A549 (cell line): ENCODE data around the gene CDX2. TPM values are rescaled to one million over a fixed set of nuclear protein-coding genes. Genes with fewer than 3 reads are reported as not detected.

Experiments used
- ATAC-seq, 2 experiments: fragments of 200-7000 bp in 1 of 2; fragments of >200 bp in 1 of 2; cut with Nextera tagmentation in 1 of 2; cut with Tn5 transposase in 1 of 2; 3 replicates each; pipeline versions ENCODE4 v1.8.0 to v1.9.1; 2018 to 2020; ENCODE audit warnings: mild to moderate bottlenecking in 1 of 2, moderate library complexity in 1 of 2
- CTCF ChIA-PET: fragments of 300-600 bp; sonication (Branson Sonifier 250); formaldehyde crosslinking; extraction: SDS; loops from one replicate; lab custom pipeline; 2021; ENCODE audit warnings: antibody characterized with exemption, inconsistent platforms; lab: Yijun Ruan, JAX
- POLR2A ChIA-PET: fragments of 350-600 bp; formaldehyde crosslinking; extraction: SDS; loops from one replicate; lab custom pipeline; 2021; ENCODE audit warnings: antibody characterized with exemption, inconsistent platforms; lab: Yijun Ruan, JAX
- DNase-seq, 2 experiments: peaks; one replicate each; pipeline versions ENCODE4 v3.0.0 to v3.0.0-alpha.2; 2011 to 2016; ENCODE audit warnings: low read depth in 1 of 2, low spot score in 1 of 2
- FAIRE-seq: peaks from 2 replicates; lab custom pipeline; 2011; peaks lifted over from hg19 to GRCh38; lab: Jason Lieb, UNC
- H3K27ac ChIP-seq, 2 experiments: fragments of >200 bp; sonication (Bioruptor Twin); formaldehyde crosslinking; 3 replicates each; pipeline ENCODE4 v1.5.1; 2016 to 2017
- H3K4me1 ChIP-seq: fragments of >200 bp; sonication (Bioruptor Twin); formaldehyde crosslinking; 3 replicates; pipeline ENCODE4 v1.6.1; 2016
- H3K4me2 ChIP-seq: fragments of >200 bp; sonication (Bioruptor Twin); formaldehyde crosslinking; 3 replicates; pipeline ENCODE4 v1.6.1; 2016
- H3K4me3 ChIP-seq: fragments of >200 bp; sonication (Bioruptor Twin); formaldehyde crosslinking; 3 replicates; pipeline ENCODE4 v1.5.1; 2016
- H3K9me3 ChIP-seq: fragments of >200 bp; sonication (Bioruptor Twin); formaldehyde crosslinking; 3 replicates; pipeline ENCODE4 v1.6.1; 2016
- BHLHE40 ChIP-seq: IDR thresholded peaks from 2 replicates; pipeline ENCODE4 v1.6.1; 2012; ENCODE audit warnings: low read depth, low read length, inconsistent platforms
- ESRRA ChIP-seq: fragments of 150-350 bp; IDR thresholded peaks from 2 replicates; pipeline ENCODE4 v1.6.1; 2014; ENCODE audit warnings: mild to moderate bottlenecking, low read length, borderline replicate concordance
- FOSB ChIP-seq: fragments of 250-450 bp; sonication (Bioruptor Pico); IDR thresholded peaks from 2 replicates; pipeline ENCODE4 v1.5.0; 2020; ENCODE audit warnings: mild to moderate bottlenecking, moderate library complexity
- HDAC2 ChIP-seq: fragments of 200-600 bp; sonication (generic); IDR thresholded peaks from 2 replicates; pipeline ENCODE4 v1.6.1; 2016
- HOXB5 ChIP-seq: fragments of 250-450 bp; sonication (Bioruptor Pico); IDR thresholded peaks from 2 replicates; pipeline ENCODE4 v1.5.0; 2020; ENCODE audit warnings: mild to moderate bottlenecking, moderate library complexity
- JUNB ChIP-seq: fragments of >200 bp; sonication (Bioruptor Twin); formaldehyde crosslinking; IDR thresholded peaks from 2 replicates; pipeline ENCODE4 v1.6.1; 2016
- KDM1A ChIP-seq: fragments of 200-600 bp; sonication (generic); IDR thresholded peaks from 2 replicates; pipeline ENCODE4 v1.6.1; 2016; ENCODE audit warnings: low read depth, mild to moderate bottlenecking
- KDM5A ChIP-seq: fragments of 200-600 bp; sonication (generic); IDR thresholded peaks from 2 replicates; pipeline ENCODE4 v1.6.1; 2016; ENCODE audit warnings: antibody characterized with exemption, mild to moderate bottlenecking
- POLR2A ChIP-seq: IDR thresholded peaks from 2 replicates; pipeline ENCODE4 v1.6.1; 2012; ENCODE audit warnings: mild to moderate bottlenecking, low read length
- POLR2AphosphoS2 ChIP-seq: conservative IDR thresholded peaks from 2 replicates; pipeline ENCODE4 v1.6.1; 2012; ENCODE audit warnings: low read length, improper control_type of control experiment, inconsistent platforms
- RARB ChIP-seq: fragments of 250-450 bp; sonication (Bioruptor Pico); IDR thresholded peaks from 2 replicates; pipeline ENCODE4 v1.8.0; 2021; ENCODE audit warnings: mild to moderate bottlenecking, moderate library complexity
- RFX5 ChIP-seq: fragments of 450-650 bp; IDR thresholded peaks from 2 replicates; pipeline ENCODE4 v1.7.1; 2014; ENCODE audit warnings: antibody characterized with exemption, mild to moderate bottlenecking, moderate library complexity
- SMC3 ChIP-seq: fragments of >200 bp; sonication (Bioruptor Twin); formaldehyde crosslinking; IDR thresholded peaks from 3 replicates; pipeline ENCODE4 v1.6.1; 2018; ENCODE audit warnings: inconsistent platforms
- TFCP2L1 ChIP-seq: fragments of 250-450 bp; sonication (Bioruptor Pico); IDR thresholded peaks from 2 replicates; pipeline ENCODE4 v1.5.0; 2021; ENCODE audit warnings: mild to moderate bottlenecking
- TP53 ChIP-seq: fragments of 250-450 bp; sonication (Bioruptor Pico); IDR thresholded peaks from 2 replicates; pipeline ENCODE4 v1.5.0; 2021; ENCODE audit warnings: mild to moderate bottlenecking, moderate library complexity
- ZFP36 ChIP-seq: fragments of 450-650 bp; IDR thresholded peaks from 2 replicates; pipeline ENCODE4 v1.6.1; 2014; ENCODE audit warnings: borderline replicate concordance; ENCODE audit not compliant: partially characterized antibody
- ZNF302 ChIP-seq: fragments of 250-450 bp; sonication (Bioruptor Pico); IDR thresholded peaks from 2 replicates; pipeline ENCODE4 v1.9.0; 2021; ENCODE audit warnings: inconsistent platforms, mild to moderate bottlenecking, moderate library complexity
- ZSCAN20 ChIP-seq: fragments of 250-450 bp; sonication (Bioruptor Pico); IDR thresholded peaks from 2 replicates; pipeline ENCODE4 v1.8.0; 2022; ENCODE audit warnings: mild to moderate bottlenecking, moderate library complexity
- WGBS: methylation state at CpG from one replicate; pipeline ENCODE4 v1.1.6; 2017; ENCODE audit errors: missing lambda C conversion rate; 5-methylcytosine and 5-hydroxymethylcytosine counted together
- polyA plus RNA-seq, 4 experiments: library from polyadenylated mRNA; depleted of rRNA in 3 of 4; stranded (reverse); fragments of >200 nt; fragmentation: RNase III in 1 of 4; extraction: RNeasy Plus Mini Kit Qiagen cat#74134 plus additional on column Dnase treatment in 1 of 4; gene quantifications; 2 replicates in 3 of 4; 3 replicates in 1 of 4; pipeline ENCODE4 v1.2.3, GENCODE V29; 2011 to 2017
- TF ChIP-seq, protein P1 (sequence below): fragments of 450-650 bp; IDR thresholded peaks from 2 replicates; pipeline ENCODE4 v1.6.1; 2014; ENCODE audit warnings: antibody characterized with exemption
- TF ChIP-seq, protein P2 (sequence below): IDR thresholded peaks from 2 replicates; pipeline ENCODE4 v1.6.1; 2012
- TF ChIP-seq, protein P3 (sequence below): fragments of 200-600 bp; sonication (generic); IDR thresholded peaks from 2 replicates; pipeline ENCODE4 v1.6.1; 2016; ENCODE audit warnings: antibody characterized with exemption, mild to moderate bottlenecking, moderate library complexity

Gene CDX2
- polyA plus RNA-seq, 2 of the 4 experiments (the other 2 are of a cell fraction), result 0.14 to 0.19 TPM

DNA sequence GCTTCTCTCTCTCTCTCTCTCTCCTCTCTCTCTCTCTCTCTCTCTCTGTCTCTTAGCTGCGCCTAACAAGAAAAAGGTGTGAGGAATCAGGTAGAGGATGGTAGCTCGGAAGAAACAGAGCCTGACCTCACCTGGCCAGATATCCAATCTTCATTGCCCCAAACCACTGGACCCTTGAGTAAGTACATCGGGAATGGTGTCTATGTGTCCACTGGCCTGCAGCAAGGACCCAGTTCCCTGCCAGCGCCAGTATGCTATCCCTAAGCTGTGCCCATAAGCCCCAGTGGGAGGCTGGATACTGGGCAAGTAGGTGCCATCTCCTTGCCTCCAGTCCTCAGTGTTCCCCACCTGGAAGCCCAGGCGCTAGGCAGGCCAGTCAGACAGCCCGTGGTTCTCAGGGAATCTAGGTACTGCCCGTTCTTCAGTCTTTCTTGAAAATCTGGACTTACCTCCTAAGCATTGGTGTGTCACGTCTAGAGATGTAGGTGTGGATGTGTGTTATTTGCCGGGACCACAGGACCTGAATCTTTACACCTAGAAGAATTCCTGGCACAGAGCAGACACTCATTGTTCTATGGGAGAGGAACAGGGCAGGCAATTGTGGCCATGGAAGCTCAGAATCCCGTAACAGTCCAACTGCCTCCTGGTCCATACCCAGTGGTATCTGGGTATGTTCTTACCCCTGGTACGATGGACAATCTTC is 12.0 kb upstream of the CDX2 start:
- FAIRE-seq (no peak), DNase-seq (no peak), ATAC-seq (no peak)
- no peaks in the 10 kb centered on the region; the same call in 2 of the 3 replicates for H3K4me1 ChIP-seq
- CTCF ChIA-PET, result interaction anchor here (0.7 to 11.2 kb wide), 6 partner anchors 12 to 638 kb away, joined by 3 to 120 read pairs (median 16); partner anchors contain the start of gene CDX2
- TF ChIP-seq ESRRA, result no peak
- TF ChIP-seq HDAC2, result no peak
- TF ChIP-seq TFCP2L1 (CRISPR knock-in tag), result no peak
- TF ChIP-seq JUNB, result no peak
- TF ChIP-seq KDM5A, result no peak
- TF ChIP-seq ZSCAN20, result no peak
- H3K9me3 ChIP-seq, result no peaks in the 10 kb centered on the region
- H3K4me2 ChIP-seq, result no peak overlapping the region
- 66% methylated on average over 9 of the region's 11 CpGs for WGBS
- H3K27ac ChIP-seq, result no peak overlapping the region
- POLR2A ChIA-PET, result no interaction called here
- no peak overlapping the region for H3K4me3 ChIP-seq

DNA sequence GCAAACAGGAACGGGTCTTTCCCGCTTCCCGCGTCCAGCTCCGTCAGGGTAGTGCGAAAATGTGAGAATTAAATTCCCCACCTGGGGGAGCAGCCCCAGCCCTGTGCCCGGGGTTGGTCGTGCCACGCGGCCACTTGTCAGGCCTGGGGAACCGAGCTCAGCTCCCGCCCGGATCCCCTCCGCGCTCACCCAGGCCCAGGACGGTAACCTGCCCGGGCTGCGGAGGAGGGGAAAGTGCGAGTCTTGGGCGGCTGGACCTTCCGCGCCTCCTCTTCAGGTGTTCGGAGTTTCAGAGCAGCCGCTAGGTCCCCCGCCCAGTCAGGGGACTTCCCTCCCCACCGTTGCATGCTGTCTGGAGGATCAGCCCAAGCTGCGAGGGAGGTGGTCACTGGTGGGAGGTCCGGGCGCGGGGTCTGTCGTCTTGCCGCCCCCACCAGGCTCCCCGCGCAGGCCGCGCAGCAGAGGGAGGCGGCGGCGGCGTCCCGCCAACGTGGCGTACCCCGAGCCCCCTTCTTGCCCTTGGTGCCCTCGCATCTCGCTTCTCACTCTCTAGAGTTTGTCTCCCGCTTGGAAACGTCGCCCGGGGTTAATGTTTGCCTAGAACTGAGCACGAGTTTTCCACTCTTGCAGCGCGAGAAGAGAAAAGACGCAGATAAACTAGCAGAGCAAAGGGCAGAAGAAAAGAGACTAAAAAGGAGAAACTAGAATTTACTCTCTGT is 11.3 kb upstream of the CDX2 start:
- Histone ChIP-seq H3K27ac (no peak overlapping the region), H3K9me3 (no peaks in the 10 kb centered on the region), H3K4me1 (no peaks in the 10 kb centered on the region; the same call in 2 of the 3 replicates), H3K4me2 (no peak overlapping the region), H3K4me3 (no peak overlapping the region)
- WGBS, result 29% methylated on average over 18 of the region's 54 CpGs
- TF ChIP-seq FOSB (CRISPR knock-in tag), result no peak
- no peak for TF ChIP-seq TFCP2L1 (CRISPR knock-in tag)
- TF ChIP-seq ZFP36, result no peak
- no peak for TF ChIP-seq KDM1A
- TF ChIP-seq, protein P1, sequence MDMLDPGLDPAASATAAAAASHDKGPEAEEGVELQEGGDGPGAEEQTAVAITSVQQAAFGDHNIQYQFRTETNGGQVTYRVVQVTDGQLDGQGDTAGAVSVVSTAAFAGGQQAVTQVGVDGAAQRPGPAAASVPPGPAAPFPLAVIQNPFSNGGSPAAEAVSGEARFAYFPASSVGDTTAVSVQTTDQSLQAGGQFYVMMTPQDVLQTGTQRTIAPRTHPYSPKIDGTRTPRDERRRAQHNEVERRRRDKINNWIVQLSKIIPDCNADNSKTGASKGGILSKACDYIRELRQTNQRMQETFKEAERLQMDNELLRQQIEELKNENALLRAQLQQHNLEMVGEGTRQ, result no peak
- DNase-seq (no peak), ATAC-seq (no peak), FAIRE-seq (no peak)
- CTCF ChIA-PET, result interaction anchor here (0.7 to 11.2 kb wide), 4 partner anchors 11 to 619 kb away, joined by 3 to 120 read pairs (median 16); partner anchors contain the start of gene CDX2
- POLR2A ChIA-PET, result no interaction called here

DNA sequence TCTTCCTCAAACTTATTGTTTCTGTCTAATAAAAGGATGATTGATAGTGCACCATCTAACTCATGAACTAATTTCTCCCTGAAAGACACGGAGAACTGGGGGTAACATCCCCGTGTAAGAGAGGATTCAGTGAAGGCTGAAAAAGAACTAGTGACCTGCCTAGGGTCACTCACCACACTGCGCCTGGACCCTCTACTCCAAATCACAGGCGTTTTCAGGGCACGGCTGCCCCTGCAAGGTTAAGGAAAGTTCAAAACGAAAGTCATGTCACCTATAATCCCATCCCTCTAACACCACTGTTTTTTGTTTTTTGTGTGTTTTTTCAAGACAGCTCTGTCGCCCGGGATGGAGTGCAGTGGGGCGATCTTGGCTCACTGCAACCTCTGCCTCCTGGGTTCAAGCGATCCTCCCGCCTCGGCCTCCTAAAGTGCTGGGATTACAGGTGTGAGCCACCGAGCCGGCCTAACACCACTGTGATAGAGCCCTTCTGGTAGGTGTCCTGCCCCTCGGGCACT is 10.7 kb upstream of the CDX2 start:
- Histone ChIP-seq H3K9me3 (no peaks in the 10 kb centered on the region), H3K4me3 (no peak overlapping the region), H3K4me2 (no peak overlapping the region), H3K27ac (no peak overlapping the region), H3K4me1 (no peaks in the 10 kb centered on the region; the same call in 2 of the 3 replicates)
- ATAC-seq, result no peak
- POLR2A ChIA-PET, result no interaction called here
- CTCF ChIA-PET, result interaction anchor here (0.6 to 11.2 kb wide), 5 partner anchors 26 to 618 kb away, joined by 3 to 120 read pairs (median 3); no protein-coding TSS in a partner anchor
- TF ChIP-seq HOXB5 (CRISPR knock-in tag) (no peak), RFX5 (no peak), SMC3 (no peak), BHLHE40 (no peak), ZSCAN20 (no peak), POLR2AphosphoS2 (no peak), POLR2A (no peak), RARB (CRISPR knock-in tag) (no peak), JUNB (no peak), TP53 (CRISPR knock-in tag) (no peak), ZNF302 (CRISPR knock-in tag) (no peak)
- TF ChIP-seq, protein P2, sequence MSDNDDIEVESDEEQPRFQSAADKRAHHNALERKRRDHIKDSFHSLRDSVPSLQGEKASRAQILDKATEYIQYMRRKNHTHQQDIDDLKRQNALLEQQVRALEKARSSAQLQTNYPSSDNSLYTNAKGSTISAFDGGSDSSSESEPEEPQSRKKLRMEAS, result no peak
- TF ChIP-seq, protein P3, sequence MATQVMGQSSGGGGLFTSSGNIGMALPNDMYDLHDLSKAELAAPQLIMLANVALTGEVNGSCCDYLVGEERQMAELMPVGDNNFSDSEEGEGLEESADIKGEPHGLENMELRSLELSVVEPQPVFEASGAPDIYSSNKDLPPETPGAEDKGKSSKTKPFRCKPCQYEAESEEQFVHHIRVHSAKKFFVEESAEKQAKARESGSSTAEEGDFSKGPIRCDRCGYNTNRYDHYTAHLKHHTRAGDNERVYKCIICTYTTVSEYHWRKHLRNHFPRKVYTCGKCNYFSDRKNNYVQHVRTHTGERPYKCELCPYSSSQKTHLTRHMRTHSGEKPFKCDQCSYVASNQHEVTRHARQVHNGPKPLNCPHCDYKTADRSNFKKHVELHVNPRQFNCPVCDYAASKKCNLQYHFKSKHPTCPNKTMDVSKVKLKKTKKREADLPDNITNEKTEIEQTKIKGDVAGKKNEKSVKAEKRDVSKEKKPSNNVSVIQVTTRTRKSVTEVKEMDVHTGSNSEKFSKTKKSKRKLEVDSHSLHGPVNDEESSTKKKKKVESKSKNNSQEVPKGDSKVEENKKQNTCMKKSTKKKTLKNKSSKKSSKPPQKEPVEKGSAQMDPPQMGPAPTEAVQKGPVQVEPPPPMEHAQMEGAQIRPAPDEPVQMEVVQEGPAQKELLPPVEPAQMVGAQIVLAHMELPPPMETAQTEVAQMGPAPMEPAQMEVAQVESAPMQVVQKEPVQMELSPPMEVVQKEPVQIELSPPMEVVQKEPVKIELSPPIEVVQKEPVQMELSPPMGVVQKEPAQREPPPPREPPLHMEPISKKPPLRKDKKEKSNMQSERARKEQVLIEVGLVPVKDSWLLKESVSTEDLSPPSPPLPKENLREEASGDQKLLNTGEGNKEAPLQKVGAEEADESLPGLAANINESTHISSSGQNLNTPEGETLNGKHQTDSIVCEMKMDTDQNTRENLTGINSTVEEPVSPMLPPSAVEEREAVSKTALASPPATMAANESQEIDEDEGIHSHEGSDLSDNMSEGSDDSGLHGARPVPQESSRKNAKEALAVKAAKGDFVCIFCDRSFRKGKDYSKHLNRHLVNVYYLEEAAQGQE, result no peak
- WGBS, result 62% methylated on average over 15 of the region's 15 CpGs
- FAIRE-seq, result no peak
- DNase-seq, result no peak
